Endothelial cell of umbilical vein (primary cell): ENCODE results near the gene MANEAL.

Experiments used
- EZH2 ChIP-seq: IDR thresholded peaks from 2 replicates; pipeline ENCODE4 v1.6.1; 2012; ENCODE audit warnings: borderline replicate concordance, low read depth, mild to moderate bottlenecking, moderate library complexity, low read length, inconsistent platforms; ENCODE audit not compliant: severe bottlenecking
- POLR2A ChIP-seq: IDR thresholded peaks from 2 replicates; pipeline ENCODE4 v1.6.1; 2012; ENCODE audit warnings: low read depth, mild to moderate bottlenecking, control low read depth, low read length
- POLR2AphosphoS5 ChIP-seq: IDR thresholded peaks from 2 replicates; pipeline ENCODE4 v1.6.1; 2012; ENCODE audit warnings: low read depth, mild to moderate bottlenecking, control low read depth, low read length, moderate library complexity; ENCODE audit not compliant: insufficient read depth
- TF ChIP-seq, protein P1 (sequence below): IDR thresholded peaks from 2 replicates; pipeline ENCODE4 v1.6.1; 2011; ENCODE audit not compliant: insufficient read depth, insufficient read length
- TF ChIP-seq, protein P2 (sequence below), 2 donors: IDR thresholded peaks; 1 replicate in 1 of 2; 2 replicates in 1 of 2; pipeline ENCODE4 v1.5.1; 2011; ENCODE audit warnings: low read length in 2 of 2, mild to moderate bottlenecking in 2 of 2, moderate library complexity in 2 of 2, control low read depth in 1 of 2, inconsistent platforms in 1 of 2, low read depth in 1 of 2; ENCODE audit not compliant: insufficient read depth in 1 of 2; ENCODE audit errors: extremely low read depth in 1 of 2

DNA sequence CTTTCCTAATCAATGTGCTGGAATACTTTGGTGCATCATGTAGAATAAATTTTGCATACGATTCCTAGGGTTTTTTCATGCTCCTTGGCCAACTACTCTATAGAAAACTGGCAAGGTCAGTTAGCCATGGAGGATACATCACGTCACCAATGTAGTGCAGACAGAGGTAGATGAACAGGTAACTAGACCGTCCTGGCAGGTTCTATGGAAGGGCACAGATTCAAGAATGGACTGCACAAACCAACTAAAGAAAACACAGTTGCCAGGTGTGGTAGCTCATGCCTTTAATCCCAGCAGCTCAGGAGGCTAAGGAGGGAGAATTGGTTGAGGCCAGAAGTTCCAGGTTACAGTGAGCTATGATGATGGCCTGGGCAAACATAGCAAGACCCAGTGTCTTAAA lies 55.8 kb downstream of the MANEAL start:
- TF ChIP-seq EZH2 = no peak
- TF ChIP-seq POLR2A = no peak
- TF ChIP-seq POLR2AphosphoS5 = no peak
- TF ChIP-seq, protein P1, sequence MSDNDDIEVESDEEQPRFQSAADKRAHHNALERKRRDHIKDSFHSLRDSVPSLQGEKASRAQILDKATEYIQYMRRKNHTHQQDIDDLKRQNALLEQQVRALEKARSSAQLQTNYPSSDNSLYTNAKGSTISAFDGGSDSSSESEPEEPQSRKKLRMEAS = no peak
- TF ChIP-seq, protein P2, sequence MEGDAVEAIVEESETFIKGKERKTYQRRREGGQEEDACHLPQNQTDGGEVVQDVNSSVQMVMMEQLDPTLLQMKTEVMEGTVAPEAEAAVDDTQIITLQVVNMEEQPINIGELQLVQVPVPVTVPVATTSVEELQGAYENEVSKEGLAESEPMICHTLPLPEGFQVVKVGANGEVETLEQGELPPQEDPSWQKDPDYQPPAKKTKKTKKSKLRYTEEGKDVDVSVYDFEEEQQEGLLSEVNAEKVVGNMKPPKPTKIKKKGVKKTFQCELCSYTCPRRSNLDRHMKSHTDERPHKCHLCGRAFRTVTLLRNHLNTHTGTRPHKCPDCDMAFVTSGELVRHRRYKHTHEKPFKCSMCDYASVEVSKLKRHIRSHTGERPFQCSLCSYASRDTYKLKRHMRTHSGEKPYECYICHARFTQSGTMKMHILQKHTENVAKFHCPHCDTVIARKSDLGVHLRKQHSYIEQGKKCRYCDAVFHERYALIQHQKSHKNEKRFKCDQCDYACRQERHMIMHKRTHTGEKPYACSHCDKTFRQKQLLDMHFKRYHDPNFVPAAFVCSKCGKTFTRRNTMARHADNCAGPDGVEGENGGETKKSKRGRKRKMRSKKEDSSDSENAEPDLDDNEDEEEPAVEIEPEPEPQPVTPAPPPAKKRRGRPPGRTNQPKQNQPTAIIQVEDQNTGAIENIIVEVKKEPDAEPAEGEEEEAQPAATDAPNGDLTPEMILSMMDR (IDR thresholded peaks at IDR 0.05; ENCODE audit: extremely low read depth in 1 of 2, insufficient read depth in 1 of 2, low read depth in 1 of 2, low read length in 2 of 2) = no peak
